Measurements from ENCODE around the gene TENM3.

Gene TENM3

GRCh38 chr4:182643801-182644682, 400.8 kb downstream of the TENM3 start:
- DNase-seq: no peak

- DNase-seq: no peak
Observed at GRCh38 chr4:182644683-182645050, 401.5 kb downstream of the TENM3 start.

GRCh38 chr4:182645511-182645910, 402.3 kb downstream of the TENM3 start:
- no peak for DNase-seq

- DNase-seq: no peak
Observed at GRCh38 chr4:182647646-182648300, 404.6 kb downstream of the TENM3 start.

- DNase-seq: no peak
Observed at GRCh38 chr4:182648766-182649165, 405.6 kb downstream of the TENM3 start.

GRCh38 chr4:182649698-182650477, 406.7 kb downstream of the TENM3 start:
- no peak for DNase-seq

GRCh38 chr4:182653596-182653995, 410.4 kb downstream of the TENM3 start:
- DNase-seq: no peak

- no peak for DNase-seq
Observed at GRCh38 chr4:182655340-182655739, 412.1 kb downstream of the TENM3 start.

- DNase-seq: no peak
Observed at GRCh38 chr4:182662551-182662950, 419.3 kb downstream of the TENM3 start.

- no peak for DNase-seq
Observed at GRCh38 chr4:182671231-182671630, 428.0 kb downstream of the TENM3 start.

GRCh38 chr4:182671749-182672148, 428.5 kb downstream of the TENM3 start:
- no peak for DNase-seq

GRCh38 chr4:182678590-182678989, 435.4 kb downstream of the TENM3 start:
- no peak for DNase-seq

GRCh38 chr4:182679533-182679932, 436.3 kb downstream of the TENM3 start:
- DNase-seq: no peak

- DNase-seq: no peak
Observed at GRCh38 chr4:182680234-182680653, 437.0 kb downstream of the TENM3 start.

GRCh38 chr4:182683661-182684060, 440.5 kb downstream of the TENM3 start:
- DNase-seq: no peak

- no peak for DNase-seq
Observed at GRCh38 chr4:182684796-182685195, 441.6 kb downstream of the TENM3 start.

- DNase-seq: no peak
Observed at GRCh38 chr4:182688081-182688480, 444.9 kb downstream of the TENM3 start.

- no peak for DNase-seq
Observed at GRCh38 chr4:182694551-182694950, 451.3 kb downstream of the TENM3 start.

GRCh38 chr4:182695009-182695408, 451.8 kb downstream of the TENM3 start:
- DNase-seq: no peak

GRCh38 chr4:182695842-182696241, 452.6 kb downstream of the TENM3 start:
- no peak for DNase-seq

GRCh38 chr4:182697094-182697493, 453.9 kb downstream of the TENM3 start:
- peak; percentile 36 to 70 for DNase-seq

- no peak for DNase-seq
Observed at GRCh38 chr4:182698212-182698611, 455.0 kb downstream of the TENM3 start.

- DNase-seq: no peak
Observed at GRCh38 chr4:182699201-182699600, 456.0 kb downstream of the TENM3 start.

- peak in 1 of 2 experiments; percentile 19 for DNase-seq
Observed at GRCh38 chr4:182699795-182700194, 456.6 kb downstream of the TENM3 start.
